ENCODE data around the gene CD36.

CD36 gene

DNA sequence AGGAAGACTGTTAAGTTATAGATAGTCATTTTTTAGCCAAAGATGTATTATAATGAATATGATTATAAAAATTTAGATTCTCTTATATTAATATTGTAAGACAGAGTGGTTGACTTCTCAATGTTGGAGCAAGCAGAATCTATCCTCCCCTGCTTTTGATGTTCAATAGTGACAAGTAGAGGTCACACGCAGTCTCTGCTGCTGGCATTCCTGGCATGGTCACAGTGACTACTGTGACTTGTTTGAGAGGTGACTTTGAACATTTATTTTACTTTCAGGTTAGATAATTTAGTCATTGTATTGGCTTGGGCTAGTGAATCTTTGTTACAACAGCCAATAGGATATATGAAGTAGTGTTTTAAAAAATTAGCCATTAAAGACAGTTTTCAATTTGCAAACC, 13.7 kb upstream of the CD36 start:
- DNase-seq (ENCODE audit: low spot score), result no peak

DNA sequence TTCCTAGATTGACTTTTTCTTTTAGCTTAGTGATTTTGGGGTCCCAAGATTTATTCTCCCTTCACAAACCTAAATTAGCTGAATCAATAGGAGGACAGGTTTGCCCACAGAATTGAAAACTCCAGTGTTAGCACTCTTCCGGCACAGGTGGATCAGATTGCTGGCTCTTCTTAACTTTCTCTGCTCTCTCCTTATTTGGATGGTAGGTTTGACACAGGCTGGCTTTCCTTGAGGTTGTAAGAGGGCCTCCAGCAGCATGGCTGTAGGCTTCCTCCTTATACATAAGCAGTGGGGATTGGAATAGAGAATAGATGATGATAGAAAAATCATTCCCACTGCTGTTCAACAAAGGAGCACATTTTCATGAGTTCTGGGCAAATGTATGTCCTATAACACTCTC, 9.4 kb upstream of the CD36 start:
- no peak for DNase-seq (ENCODE audit: low spot score)

DNA sequence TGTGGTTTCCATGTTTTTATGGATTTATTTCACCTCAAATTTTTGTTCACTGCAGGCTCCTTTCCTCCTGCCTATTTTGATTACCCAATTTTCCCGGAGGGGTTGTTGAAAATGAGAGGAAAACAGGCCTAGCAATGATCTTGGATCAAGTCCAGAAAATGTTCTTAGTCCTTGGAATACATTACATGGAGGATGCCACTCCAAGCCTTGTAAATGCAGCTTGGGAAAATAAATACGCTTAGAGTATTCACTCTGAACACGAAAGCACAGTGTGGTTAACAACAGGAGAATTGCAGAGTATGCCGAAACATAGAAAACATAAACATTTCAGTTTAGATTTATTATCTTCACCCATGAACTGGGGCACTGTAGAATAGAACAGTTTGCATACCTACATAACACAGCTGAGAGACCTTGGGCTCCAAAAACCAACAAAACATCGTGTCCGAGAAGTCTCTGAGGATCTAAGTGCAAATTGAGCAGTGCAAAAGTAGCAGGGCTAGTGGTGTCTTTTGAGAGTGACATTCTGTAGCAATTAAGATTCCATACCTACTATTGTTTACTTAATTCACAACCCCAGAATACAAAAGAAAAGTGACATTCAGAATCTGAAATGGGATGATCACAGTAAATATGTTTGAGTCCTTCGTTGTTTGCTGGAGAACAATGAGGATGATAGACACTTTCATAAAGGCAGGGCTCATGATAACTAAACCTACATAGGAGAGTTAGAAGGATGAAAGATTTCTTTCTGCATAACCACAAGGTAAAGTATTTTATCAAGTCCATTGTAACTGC, 7.6 kb upstream of the CD36 start:
- no peak for DNase-seq (ENCODE audit: low spot score)

DNA sequence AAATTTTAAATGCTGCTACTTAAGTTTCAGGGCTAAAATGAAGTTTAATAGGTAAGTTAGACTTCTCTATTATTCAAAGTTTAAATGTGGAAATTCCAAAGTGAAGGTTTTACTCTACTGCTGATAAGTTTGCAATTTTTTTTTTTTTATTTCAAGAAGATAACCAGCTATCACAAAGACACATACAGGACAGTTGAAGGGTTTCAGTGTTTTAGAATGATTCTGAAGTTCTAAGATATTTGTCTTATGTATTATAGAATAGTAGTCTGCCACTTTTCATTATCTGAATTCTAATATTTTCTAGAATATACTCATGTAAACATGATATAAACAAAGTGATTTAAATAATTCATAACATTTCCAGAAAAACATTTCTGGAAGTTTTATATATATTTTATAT, 7.0 kb upstream of the CD36 start:
- no peak for DNase-seq (ENCODE audit: low spot score)

DNA sequence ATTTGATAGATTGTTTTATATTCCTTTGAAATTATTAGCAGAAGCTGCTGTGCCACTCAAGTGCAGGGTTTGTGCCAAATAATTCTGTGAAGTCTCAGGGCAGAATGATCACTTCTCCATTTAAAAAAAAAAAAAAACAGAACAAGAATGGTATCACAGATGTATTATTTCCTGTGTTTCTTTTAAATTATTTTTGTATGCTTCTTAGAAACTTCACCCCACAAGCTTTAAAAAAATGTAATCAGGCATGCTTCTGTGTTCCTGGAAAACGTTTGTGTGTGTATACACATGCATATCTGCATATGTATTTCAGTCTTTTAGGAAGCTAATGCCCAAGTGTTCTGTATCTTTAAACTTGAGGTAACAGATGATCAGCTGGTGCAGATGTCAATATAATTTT, 6.3 kb upstream of the CD36 start:
- no peak for DNase-seq (ENCODE audit: low spot score)

DNA sequence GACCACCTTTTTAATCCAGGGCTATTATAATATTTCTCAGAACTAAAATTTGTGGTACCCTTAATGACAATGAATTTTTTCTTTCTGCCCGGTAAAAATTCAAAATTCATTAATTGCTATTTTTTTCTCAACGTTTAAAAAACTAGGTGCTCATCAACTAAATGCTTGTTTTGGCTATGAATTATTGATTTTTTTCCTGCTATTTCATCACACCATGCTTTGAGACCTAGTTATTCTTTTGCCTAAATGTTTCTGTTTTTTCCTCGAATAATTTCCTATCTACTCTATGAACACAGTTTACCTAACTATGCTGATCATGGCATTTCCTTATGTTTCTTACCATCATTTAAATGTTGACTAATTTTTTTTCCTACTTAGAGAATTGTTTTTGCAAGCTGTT, 5.6 kb upstream of the CD36 start:
- DNase-seq (ENCODE audit: low spot score), result no peak

DNA sequence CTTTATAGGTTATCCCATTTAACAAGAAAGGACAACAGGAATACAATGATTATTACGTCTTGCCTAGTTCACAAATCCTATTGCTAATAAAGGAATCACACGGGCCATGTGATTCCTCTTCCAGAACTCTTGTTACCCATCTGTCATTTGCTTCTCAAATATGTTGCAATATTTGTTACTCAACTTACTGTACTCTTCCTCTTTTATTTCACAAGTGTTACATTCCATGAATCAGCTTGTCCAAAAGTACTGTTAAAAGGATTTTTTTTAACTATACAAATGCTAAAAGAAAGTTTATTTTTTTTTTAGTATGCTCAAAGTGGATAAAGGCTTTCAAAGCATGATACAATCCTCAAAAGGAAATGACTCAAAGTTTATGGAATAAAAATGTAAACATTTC, 3.9 kb upstream of the CD36 start:
- peak; percentile 39 for DNase-seq (ENCODE audit: low spot score)

DNA sequence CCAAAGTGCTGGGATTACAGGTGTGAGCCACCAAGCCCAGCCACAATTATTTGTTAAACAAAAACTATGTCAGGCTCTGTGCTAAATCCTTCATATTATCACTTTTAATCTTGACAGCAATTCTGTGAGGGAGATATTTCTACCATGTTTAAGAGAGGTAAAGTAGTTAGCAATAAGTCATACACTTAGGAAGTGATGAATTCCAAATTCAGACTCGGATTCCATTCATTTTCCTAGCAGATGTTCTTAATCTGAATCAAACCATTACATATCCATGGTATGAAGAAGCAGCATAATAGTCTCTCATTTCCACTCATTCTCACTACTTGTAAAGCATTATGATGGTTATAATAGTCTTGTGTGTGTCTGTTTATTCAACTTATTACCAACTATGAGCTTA, 2.9 kb upstream of the CD36 start:
- peak; percentile 44 for DNase-seq (ENCODE audit: low spot score)

DNA sequence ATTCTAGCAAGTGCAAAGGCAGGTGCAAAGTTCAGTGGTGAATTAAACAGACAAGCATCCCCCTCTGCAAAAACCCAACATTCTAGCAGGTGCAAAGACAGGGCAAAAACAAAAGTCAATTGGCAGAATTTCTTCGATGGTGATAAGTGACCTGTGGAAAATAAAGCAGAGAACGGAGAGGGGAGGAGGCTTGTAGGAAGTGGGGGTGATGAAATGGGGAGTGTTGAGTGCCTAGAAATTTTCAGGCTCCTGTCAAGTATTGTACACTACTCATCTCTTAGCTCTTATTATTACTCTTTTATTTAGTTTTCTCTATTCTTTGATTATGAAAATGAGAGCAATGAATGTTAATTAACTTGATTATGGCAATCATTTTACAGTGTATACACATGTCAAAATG, 2.4 kb upstream of the CD36 start:
- no peak for DNase-seq (ENCODE audit: low spot score)

DNA sequence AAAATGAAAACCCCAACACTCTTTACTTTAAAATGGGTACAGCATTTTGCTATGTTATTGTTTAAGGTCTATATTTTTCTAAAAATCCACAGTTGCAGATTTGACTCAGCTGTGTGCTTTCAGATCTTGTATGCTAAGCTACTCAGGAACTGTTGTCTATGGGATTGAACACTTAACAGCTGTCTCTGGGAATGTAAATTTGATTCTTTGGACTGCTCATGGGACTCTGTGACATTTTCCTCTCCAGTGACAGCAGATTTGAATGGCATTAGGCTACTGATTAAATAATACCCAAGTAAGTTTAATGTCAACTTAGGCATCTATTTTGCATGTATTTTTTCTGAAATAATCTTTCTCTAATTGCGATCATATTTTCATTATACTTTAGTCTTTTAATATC, 1.7 kb upstream of the CD36 start:
- no peak for DNase-seq (ENCODE audit: low spot score)

DNA sequence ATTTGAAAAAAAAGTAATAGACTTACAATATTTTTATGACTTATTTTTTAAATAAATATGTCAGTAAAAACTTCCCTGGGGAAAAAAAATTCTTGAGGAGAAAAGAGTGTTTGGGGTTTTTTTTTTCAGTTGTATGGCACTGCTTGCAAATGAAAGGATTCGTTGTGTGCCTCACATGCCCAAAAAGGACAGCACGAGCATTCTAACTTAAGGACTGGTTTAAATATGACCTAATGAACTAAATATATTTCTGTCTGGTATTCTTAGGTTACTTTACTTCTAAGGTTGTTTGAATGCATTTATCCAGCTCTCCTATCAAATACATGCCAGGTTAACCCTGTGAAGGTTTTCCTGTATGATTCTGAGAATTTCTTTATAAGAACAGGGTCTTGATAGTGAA, 988 bp upstream of the CD36 start:
- DNase-seq (ENCODE audit: low spot score), result no peak

DNA sequence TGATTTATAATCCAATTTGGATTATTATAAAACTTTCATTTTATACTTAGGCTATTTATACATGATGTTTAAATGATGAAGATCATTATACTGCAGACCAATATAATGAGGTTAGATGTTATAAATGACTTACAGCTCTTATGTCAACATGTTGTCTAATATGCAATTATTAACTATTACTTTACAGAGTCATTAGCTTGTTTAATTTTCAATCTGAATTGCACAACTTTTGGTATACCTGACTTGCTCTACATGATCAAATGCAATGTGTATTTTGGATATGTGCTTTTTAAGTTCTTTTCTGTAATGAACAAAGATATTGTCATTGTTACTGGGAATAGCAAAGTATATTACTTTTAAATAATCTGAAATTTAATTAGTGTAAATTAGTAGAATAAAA, 569 bp downstream of the CD36 start:
- no peak for DNase-seq (ENCODE audit: low spot score)

DNA sequence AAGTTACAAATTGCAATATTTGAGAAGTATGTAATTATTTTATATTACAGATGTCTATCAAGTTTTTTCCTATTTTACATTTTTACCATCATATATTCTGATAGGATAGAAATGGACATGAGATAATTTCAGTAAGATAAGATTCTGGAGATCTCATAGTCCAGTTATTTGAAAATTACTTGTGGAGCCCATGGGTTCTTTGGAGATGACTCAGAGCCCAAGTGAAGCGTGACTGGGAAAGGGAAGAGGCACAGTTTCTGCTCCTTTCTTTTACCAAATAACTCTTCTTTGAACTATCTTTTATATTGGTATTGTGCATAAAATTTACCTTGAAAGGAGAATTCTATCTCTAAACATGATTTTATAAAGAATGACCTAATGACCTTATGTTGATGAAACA, 2.4 kb downstream of the CD36 start:
- DNase-seq (ENCODE audit: low spot score), result peak; percentile 45

DNA sequence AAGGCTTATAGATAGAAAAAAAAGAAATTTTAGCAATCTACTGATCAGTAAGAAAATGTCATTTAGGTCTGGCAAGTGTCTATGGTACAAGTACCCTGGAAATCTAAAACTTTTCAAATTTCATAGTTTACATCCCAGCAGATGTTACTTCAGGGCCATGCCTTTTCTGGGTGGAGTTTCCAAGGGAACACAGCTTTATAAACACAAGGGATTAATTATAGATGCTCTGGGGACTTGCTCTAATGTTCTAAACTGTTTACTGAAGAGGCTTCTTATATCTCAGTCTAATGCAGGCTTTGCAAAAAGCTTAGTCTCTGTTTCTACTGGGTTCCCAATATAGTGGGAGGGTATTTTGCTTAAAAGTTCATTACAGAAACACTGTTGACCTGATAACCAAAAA, 3.1 kb downstream of the CD36 start:
- peak; percentile 13 for DNase-seq (ENCODE audit: low spot score)

DNA sequence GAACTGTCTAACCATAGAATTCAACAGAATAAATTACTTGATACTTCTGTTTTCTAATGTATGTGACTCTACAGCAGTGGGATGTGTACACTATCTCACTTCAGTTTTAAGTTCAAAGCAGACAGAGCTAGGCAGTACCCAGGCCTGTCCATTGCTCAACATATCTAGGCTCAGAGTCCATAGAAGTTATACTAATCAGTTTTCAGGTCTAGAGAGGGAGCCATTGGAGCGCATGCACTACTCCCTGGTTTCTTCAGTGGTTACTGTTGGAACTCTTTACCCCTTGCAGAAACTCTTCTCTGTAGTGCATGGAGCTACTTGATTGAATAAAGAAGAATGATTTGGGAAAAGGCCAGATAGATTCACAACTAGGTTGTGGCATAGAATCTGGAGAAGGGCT, 4.4 kb downstream of the CD36 start:
- DNase-seq (ENCODE audit: low spot score), result no peak

DNA sequence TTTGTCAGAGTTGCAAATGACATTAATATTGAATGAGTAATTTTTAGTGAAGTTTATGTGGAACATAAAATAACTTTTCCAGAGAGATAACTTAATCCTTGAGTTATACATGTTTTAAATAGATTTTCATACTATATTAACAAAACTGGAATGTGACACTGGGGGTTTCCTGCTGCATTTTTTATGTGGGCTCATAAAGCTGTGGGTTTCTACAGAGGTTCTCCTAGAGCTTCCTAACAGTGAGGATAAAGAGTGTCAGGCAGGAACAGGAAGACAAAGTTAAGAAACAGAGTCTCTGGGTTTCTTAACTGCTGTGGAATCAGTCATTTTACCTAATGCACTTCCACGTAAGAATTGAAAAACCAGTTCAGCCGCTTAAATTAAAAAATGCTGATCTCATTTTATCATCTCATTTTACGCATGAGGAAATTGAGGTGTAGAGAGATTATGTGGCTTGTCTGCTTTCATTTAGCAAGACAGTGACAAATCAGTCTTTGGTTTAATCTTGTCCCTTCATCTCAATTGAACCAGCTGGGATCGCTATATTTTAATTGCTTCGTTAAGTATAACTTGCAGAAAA, 5.0 kb downstream of the CD36 start:
- DNase-seq (ENCODE audit: low spot score), result no peak

DNA sequence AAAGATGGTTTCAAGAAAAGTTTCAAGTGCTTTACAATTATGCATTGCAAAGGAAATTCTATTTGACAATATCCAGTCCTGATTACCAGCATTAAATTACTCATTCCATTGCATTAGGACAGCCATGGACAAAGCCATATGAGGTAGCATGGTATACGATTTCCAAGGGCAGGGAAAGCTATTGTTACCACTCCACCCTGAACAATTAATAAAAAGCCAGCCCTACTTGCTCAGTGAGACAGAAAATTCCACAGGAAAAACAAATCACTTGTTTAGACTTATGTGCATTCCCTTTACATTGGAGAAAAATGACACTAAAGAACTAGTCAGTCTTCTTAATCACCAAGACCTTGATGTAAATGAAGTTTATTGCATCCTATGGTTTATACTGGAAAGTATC, 5.6 kb downstream of the CD36 start:
- DNase-seq (ENCODE audit: low spot score), result no peak

DNA sequence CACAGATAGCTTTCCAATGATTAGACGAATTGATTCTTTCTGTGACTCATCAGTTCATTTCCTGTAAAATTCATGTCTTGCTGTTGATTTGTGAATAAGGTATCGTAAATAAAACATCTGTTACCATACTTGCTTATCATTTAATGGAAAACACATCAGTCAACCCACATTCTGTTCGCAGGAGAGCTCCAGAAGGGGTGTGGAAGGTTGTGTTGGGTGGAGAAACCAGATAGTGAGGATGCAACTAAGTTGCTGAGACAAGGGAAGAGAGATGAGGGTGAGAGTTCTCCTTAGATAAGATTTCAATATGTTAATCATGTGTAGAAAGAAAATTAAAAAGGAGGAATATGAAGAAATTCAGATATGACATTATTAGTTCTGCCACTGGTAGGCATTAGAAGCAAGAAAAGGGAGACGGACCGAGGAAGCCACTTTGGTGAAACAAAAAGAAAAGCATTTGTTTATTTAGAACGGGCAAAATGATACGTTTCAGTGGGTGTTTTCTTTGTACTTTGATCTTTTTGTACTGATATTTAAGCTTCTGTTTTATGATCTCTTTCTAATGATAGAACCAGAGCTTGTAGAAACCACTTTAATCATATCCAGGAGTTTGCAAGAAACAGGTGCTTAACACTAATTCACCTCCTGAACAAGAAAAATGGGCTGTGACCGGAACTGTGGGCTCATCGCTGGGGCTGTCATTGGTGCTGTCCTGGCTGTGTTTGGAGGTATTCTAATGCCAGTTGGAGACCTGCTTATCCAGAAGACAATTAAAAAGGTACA, 7.8 kb downstream of the CD36 start:
- no peak for DNase-seq (ENCODE audit: low spot score)

DNA sequence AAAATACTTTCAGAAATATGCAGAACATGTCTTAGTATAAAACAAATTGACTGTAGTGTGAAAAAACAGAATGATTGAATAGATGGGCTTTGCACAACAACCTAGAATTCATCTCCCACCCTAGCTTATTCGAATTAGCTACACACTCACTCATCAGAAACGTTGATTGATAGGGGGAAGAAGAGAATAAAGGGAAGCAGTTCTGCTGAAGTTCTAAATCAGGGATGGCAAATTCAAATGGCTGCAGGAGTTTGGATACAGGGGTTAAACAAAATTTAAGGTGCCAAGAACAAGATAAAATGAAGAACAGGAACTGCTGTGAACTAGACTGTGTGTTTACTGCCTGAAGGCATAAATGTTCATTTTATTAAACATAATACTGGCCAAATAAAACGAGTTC, 9.0 kb downstream of the CD36 start:
- no peak for DNase-seq (ENCODE audit: low spot score)

DNA sequence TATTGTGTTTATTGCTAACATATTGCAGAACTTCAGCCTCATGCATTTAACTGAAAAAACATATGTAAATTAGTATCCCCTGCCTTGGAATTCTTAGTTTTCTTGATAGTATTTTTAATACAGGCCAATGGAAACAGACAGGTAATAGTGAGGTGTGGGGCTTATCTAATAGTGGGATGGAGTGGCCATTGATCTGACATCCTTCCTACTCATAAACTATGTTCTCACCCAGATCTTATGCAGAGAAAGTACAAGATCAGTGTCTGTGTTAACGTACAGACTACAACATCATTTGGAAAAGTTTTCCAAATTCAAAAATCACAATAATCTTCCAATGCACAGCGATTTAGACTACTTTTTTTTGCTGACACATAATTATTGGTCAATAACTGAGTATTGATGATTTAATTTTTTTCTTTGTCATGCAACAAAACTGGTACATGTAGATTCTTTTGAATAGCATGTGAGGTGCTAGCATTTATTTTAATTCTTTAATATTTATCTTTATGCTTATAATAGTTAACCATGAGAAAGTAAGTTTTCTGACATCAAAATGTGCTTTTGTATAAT, 9.7 kb downstream of the CD36 start:
- DNase-seq (ENCODE audit: low spot score), result no peak

DNA sequence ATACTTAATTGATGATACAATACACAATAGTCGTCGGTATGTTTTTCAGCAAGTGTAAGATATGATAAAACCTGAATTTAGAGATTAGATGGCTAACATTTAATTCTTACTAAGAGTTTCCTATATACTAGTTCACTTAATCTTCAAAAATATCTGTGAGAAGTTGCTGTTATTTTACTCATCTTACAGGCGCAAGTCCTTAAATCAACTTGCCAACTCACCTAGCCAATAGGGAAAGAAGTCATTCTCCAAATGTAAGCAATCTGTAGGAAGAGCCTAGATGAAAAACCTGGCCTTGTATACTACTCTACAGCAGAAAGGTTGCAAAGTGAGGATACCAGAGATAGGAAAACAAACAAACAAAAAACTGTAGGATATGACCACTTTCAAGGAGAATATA, 10.6 kb downstream of the CD36 start:
- no peak for DNase-seq (ENCODE audit: low spot score)

DNA sequence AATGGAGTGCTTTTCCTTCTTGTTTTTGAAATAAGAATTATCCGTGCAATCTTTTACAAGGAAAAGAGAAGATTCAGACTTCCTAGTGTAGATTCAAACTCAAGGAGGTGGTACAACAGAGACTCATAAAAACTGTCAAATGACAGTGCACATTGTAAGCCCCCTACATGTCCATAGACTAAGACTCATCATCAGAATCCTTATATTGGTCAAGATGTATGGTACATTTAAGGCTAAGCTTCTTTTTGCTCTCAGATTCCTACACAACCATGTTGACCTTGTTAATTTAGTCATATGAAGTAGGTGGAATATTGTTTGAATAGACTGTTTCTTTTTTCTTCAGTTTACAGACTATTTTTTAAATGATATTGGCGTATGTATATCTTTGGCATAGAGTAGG, 11.6 kb downstream of the CD36 start:
- DNase-seq (ENCODE audit: low spot score), result no peak

DNA sequence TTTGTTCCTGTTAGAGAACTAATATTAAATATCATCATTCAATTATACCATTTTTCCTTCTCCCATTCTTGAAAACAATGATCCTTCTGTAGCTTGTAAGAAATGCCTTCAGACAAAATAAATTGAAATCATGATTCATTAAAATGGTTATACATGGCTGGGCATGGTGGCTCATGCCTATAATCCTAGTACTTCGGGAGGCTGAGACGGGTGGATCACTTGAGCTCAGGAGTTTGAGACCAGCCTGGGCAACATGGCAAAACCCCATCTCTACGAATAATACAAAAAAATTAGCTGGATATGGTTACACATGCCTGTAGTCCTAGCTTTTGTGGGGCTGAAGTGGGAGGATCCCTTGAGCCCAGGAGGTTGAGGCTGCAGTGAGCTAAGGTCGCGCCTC, 13.0 kb downstream of the CD36 start:
- no peak for DNase-seq (ENCODE audit: low spot score)

Measured in GM03348 (cell line).